ENCODE measurements around the gene WWC2. TPM values are rescaled to one million over a fixed set of nuclear protein-coding genes. Genes with fewer than 3 reads are reported as not detected.

Gene WWC2
- total RNA-seq, 1 donor from 2014 or later: 24.6 TPM

GRCh38 chr4:183304538-183304937, 205.5 kb downstream of the WWC2 start:
- no peak for TF ChIP-seq CTCF (conservative IDR thresholded peaks at IDR 0.05)
- Mint-ChIP-seq H3K4me3 (no peak overlapping the region), H3K36me3 (ENCODE audit: low read depth) (peaks cover 15% of the 10 kb centered on the region), H3K27ac (ENCODE audit: unreplicated experiment) (no peak overlapping the region), H3K27me3 (ENCODE audit: low read depth) (no peaks in the 10 kb centered on the region), H3K9me3 (no peaks in the 10 kb centered on the region), H3K4me1 (peaks cover 19% of the 10 kb centered on the region)
- no peak for DNase-seq (ENCODE audit: low read depth, low spot score)

GRCh38 chr4:183306811-183307210, 207.8 kb downstream of the WWC2 start:
- Mint-ChIP-seq H3K27me3 (ENCODE audit: low read depth) (no peaks in the 10 kb centered on the region), H3K4me1 (peaks cover 13% of the 10 kb centered on the region), H3K27ac (ENCODE audit: unreplicated experiment) (no peak overlapping the region), H3K9me3 (no peaks in the 10 kb centered on the region), H3K4me3 (no peak overlapping the region), H3K36me3 (ENCODE audit: low read depth) (peaks cover 13% of the 10 kb centered on the region)
- DNase-seq (ENCODE audit: low read depth, low spot score): no peak
- TF ChIP-seq CTCF (conservative IDR thresholded peaks at IDR 0.05): no peak

- no peak for DNase-seq (ENCODE audit: low read depth, low spot score)
- TF ChIP-seq CTCF (conservative IDR thresholded peaks at IDR 0.05): no peak
- H3K4me1 Mint-ChIP-seq: no peaks in the 10 kb centered on the region
- H3K9me3 Mint-ChIP-seq: no peaks in the 10 kb centered on the region
- H3K27ac Mint-ChIP-seq (ENCODE audit: unreplicated experiment): peak overlapping the region; percentile 86
- H3K27me3 Mint-ChIP-seq (ENCODE audit: low read depth): no peaks in the 10 kb centered on the region
- H3K36me3 Mint-ChIP-seq (ENCODE audit: low read depth): peaks cover 20% of the 10 kb centered on the region
- H3K4me3 Mint-ChIP-seq: no peak overlapping the region
Measured at GRCh38 chr4:183312841-183313240, 213.8 kb downstream of the WWC2 start.

- H3K4me3 Mint-ChIP-seq: no peak overlapping the region
- no peaks in the 10 kb centered on the region for H3K4me1 Mint-ChIP-seq
- H3K36me3 Mint-ChIP-seq (ENCODE audit: low read depth): peaks cover 16% of the 10 kb centered on the region
- no peaks in the 10 kb centered on the region for H3K27me3 Mint-ChIP-seq (ENCODE audit: low read depth)
- no peak overlapping the region for H3K27ac Mint-ChIP-seq (ENCODE audit: unreplicated experiment)
- no peak for TF ChIP-seq CTCF (conservative IDR thresholded peaks at IDR 0.05)
- H3K9me3 Mint-ChIP-seq: no peaks in the 10 kb centered on the region
- no peak for DNase-seq (ENCODE audit: low read depth, low spot score)
Measured at GRCh38 chr4:183314336-183314735, 215.3 kb downstream of the WWC2 start.

- DNase-seq (ENCODE audit: low read depth, low spot score): no peak
- Mint-ChIP-seq H3K9me3 (no peaks in the 10 kb centered on the region), H3K4me3 (no peak overlapping the region), H3K36me3 (ENCODE audit: low read depth) (peaks cover 16% of the 10 kb centered on the region), H3K4me1 (no peaks in the 10 kb centered on the region), H3K27ac (ENCODE audit: unreplicated experiment) (peak overlapping the region; percentile 90), H3K27me3 (ENCODE audit: low read depth) (no peaks in the 10 kb centered on the region)
- no peak for TF ChIP-seq CTCF (conservative IDR thresholded peaks at IDR 0.05)
Measured at GRCh38 chr4:183314806-183315205, 215.7 kb downstream of the WWC2 start.

- Mint-ChIP-seq H3K27me3 (ENCODE audit: low read depth) (no peaks in the 10 kb centered on the region), H3K27ac (ENCODE audit: unreplicated experiment) (no peak overlapping the region), H3K36me3 (ENCODE audit: low read depth) (peaks cover 10% of the 10 kb centered on the region), H3K4me1 (peaks cover 30% of the 10 kb centered on the region), H3K9me3 (no peaks in the 10 kb centered on the region), H3K4me3 (no peak overlapping the region)
- no peak for DNase-seq (ENCODE audit: low read depth, low spot score)
- no peak for TF ChIP-seq CTCF (conservative IDR thresholded peaks at IDR 0.05)
Measured at GRCh38 chr4:183318656-183319055, 219.6 kb downstream of the WWC2 start.

Measured in neural crest cell (in vitro differentiated cells).